GM12875 (cell line): Measurements from ENCODE around the gene HLTF.

ENCODE experiments used
- H3K4me3 ChIP-seq: one replicate; pipeline ENCODE4 v1.5.1; 2011; ENCODE audit warnings: low read depth, low read length, control low read depth
- TF ChIP-seq, protein P1 (sequence below): IDR thresholded peaks from 2 replicates; pipeline ENCODE4 v1.5.1; 2011; ENCODE audit warnings: low read depth, mild to moderate bottlenecking, control low read depth, inconsistent platforms, low read length, moderate library complexity, borderline replicate concordance; ENCODE audit not compliant: insufficient read depth

The HLTF gene

DNA sequence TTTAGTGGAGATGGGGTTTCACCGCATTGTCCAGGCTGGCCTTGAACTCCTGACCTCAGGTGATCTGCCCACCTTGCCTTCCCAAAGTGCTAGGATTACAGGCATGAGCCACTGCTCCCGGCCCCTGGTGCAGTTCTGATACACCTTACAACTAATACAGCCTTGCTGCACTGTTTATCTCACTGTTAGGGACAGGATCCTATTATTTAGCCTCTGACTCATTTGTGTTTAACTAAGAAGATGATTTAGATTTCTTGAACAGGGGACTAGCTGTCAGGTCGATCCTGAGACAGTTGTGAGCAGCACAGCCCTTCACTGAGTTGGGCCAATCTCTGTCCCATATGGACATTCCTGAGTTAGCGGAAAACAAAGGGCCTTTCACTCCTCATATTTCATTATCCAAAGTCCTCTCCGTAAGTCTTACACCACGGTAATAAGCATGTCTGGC, 75.8 kb downstream of the HLTF start:
- H3K4me3 ChIP-seq, result no peak overlapping the region
- TF ChIP-seq, protein P1, sequence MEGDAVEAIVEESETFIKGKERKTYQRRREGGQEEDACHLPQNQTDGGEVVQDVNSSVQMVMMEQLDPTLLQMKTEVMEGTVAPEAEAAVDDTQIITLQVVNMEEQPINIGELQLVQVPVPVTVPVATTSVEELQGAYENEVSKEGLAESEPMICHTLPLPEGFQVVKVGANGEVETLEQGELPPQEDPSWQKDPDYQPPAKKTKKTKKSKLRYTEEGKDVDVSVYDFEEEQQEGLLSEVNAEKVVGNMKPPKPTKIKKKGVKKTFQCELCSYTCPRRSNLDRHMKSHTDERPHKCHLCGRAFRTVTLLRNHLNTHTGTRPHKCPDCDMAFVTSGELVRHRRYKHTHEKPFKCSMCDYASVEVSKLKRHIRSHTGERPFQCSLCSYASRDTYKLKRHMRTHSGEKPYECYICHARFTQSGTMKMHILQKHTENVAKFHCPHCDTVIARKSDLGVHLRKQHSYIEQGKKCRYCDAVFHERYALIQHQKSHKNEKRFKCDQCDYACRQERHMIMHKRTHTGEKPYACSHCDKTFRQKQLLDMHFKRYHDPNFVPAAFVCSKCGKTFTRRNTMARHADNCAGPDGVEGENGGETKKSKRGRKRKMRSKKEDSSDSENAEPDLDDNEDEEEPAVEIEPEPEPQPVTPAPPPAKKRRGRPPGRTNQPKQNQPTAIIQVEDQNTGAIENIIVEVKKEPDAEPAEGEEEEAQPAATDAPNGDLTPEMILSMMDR, result no peak

DNA sequence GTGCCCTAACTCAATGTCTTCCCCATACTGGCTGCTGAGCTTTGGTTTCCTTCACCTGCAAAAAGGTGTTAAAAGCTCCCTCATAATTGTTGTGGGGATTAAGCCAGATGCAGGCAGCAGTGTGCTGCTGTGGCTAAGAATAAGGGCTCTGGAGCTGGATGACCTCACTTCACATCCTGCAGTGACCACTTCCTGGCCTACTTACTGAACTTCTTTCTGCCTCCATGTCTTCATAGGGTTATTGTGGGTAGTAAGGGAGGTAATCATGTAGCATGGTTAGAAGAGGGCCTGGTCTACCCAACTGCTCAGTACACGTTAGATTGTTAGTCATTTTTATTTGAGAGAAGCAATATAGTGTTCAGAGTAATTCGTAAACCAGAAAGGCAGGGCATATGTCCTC, 76.6 kb downstream of the HLTF start:
- H3K4me3 ChIP-seq, result no peak overlapping the region
- TF ChIP-seq, protein P1, result no peak

DNA sequence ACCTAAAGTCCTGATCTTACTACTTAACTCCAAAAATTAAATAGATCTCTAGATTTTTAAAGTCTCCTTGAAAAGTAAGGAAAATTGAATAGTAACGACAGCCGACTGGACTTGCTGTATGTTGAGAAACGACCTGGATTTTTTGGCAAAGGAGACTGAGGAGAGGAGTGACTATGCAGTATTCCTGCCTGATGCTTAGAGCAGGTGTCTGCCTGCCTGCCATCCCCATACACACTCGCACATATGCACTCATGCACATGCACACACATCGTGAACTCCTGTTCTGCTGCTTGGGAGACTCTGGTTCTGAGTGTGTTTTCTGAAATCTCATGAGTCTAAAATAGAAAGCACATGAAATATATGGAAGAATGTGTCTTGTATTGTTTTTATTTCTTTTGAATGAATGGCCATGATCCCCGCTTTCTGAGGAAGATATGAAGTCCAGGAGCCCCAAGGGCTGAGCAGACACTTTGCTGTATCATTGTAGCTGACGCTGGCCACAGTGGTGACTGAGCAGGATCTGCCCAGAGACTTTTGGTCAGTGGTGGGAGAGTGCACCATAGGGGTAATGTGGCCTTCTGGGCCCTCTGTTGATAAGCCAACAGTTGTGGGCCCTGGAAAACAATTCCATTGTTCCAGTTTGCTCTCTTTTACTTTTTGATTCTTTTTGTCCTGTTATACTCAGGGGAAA, 78.6 kb downstream of the HLTF start:
- TF ChIP-seq, protein P1, result no peak
- no peak overlapping the region for H3K4me3 ChIP-seq

DNA sequence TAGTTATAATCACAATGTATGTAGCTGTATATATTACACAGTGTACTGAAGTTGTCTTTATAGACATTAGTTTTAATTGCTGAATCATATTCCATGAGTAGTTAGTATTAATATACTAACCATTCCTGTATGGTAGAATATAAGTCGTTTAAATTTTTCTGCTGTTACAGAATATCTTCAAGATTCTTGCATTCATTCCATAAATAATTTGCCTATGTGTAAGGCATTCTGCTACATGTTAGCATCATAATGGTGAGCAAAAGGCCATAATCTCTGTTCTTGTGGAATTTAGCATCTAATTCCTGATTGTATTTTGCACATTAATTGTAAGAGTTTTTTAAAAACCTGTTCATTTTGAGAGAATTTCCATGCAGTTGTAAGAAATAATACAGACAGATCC, 80.9 kb downstream of the HLTF start:
- TF ChIP-seq, protein P1, result no peak
- no peak overlapping the region for H3K4me3 ChIP-seq

DNA sequence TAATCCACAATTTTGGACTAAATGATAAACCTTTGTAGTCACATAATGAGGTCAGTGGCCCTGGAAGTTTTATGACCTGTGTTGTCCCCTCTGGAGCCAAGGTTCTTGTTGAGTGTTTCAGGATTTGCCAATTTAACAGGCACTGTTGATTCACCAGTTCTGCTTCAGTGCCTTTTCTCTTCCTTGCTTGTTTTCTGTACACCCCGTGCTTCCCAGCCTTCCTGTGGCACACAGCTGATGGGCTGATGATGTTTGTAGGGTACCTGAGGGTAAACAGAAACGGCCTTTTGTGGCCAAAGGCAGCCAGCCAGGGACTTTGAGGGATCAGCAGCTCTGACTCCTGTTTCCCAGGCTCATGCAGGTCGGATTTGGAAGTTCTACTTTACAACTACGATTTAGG, 81.7 kb downstream of the HLTF start:
- no peak overlapping the region for H3K4me3 ChIP-seq

DNA sequence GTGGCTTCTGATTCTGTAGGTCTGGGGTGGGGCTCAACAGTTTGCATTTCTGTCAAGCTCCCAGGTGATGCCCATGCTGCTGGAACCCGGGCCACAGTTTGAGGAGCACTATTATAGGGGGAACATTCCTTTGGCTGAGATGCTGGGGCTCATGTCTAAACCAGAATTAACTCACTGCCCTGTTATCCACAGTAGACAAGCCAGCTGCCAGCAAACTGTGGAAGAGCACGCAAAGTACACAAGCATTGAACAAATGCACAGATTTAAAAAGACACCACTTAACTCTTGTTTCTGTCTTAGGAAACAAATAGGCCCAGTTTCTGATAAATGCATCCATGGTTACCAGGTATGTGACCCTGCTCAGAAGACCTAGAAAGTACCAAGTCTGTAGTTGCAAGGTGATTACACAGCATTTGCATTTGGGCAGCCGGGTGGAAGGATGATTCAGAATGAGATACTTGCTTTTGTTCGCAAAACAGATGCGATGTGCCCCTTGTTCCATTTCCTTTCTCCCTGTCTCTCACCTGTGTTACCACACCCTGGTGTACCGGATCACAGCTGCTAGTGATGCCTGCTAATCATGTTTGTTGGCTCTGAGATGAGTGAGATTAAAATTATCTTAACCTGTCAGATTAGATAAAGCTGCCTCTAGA, 82.6 kb downstream of the HLTF start:
- TF ChIP-seq, protein P1, result no peak

More for the DNA sequence above, 81.7 kb downstream of the HLTF start:
- TF ChIP-seq, protein P1, result no peak

DNA sequence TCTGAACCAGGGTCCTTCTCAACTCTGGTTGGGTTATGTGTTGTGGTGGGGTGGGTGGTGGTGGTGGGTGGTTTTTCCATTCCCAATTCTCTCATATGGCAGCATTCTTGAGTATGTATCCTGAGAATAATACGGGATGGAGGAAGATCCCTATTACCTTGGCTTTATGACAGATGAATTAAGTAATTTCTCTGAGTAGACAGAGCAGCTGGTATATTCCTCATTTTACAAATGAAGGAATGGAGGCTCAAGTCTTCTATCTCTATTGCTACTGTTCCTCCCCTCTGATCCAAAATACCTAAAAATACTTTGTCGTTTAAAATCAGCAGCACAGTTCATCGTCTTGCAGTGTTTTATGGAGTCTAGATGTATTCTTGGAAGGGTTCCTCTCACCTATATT, 84.6 kb downstream of the HLTF start:
- no peak overlapping the region for H3K4me3 ChIP-seq
- TF ChIP-seq, protein P1, result no peak

More for the DNA sequence above, 82.6 kb downstream of the HLTF start:
- no peak overlapping the region for H3K4me3 ChIP-seq
